ENCODE data around the gene DYRK1A.

DNA sequence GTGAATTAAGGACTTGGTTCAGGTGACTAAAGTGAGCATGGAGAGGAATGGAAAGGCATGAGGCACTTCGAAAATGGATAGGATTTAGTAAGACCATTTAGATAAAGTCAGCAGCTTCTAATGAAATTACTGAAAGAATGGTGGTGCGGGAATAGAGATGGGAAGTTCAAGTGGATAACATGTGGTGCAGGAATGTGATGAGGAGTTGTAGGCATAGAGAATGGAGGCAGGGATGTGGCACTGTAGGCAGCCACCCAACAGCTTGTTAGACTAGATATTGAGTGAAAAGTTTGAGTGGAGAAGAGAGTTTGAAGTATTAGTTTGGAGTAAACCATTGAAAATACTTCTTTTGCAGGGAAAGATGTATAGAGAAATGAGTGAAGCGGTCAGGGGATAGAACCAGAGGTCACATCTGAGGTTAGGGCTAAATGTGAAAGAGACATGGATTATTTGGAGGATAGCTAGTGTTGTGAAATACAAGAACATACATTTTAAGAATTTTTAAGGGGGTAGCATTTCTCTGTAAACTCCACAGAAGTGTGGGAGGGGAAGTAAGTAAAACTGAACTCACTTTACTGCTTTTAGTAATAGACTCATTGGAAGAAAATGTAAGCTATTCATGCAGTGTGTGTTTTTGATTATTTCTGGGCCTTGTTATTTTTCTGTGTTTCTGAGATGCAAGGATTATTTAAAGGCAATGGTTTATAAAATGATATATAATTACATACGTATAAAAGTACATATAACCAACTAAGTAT, 46.2 kb downstream of the DYRK1A start:
- TF ChIP-seq, protein P1, sequence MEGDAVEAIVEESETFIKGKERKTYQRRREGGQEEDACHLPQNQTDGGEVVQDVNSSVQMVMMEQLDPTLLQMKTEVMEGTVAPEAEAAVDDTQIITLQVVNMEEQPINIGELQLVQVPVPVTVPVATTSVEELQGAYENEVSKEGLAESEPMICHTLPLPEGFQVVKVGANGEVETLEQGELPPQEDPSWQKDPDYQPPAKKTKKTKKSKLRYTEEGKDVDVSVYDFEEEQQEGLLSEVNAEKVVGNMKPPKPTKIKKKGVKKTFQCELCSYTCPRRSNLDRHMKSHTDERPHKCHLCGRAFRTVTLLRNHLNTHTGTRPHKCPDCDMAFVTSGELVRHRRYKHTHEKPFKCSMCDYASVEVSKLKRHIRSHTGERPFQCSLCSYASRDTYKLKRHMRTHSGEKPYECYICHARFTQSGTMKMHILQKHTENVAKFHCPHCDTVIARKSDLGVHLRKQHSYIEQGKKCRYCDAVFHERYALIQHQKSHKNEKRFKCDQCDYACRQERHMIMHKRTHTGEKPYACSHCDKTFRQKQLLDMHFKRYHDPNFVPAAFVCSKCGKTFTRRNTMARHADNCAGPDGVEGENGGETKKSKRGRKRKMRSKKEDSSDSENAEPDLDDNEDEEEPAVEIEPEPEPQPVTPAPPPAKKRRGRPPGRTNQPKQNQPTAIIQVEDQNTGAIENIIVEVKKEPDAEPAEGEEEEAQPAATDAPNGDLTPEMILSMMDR (IDR thresholded peaks at IDR 0.05) = no peak
- TF ChIP-seq POLR2AphosphoS5 (IDR thresholded peaks at IDR 0.05) (no peak), POLR2A (IDR thresholded peaks at IDR 0.05; ENCODE audit: low read depth) (no peak), EP300 (IDR thresholded peaks at IDR 0.05) (no peak)

Data from esophagus muscularis mucosa (tissue), 4 donors.